ENCODE measurements around the gene FARP1.

The FARP1 gene

GRCh38 chr13:98262292-98262691, 119.4 kb downstream of the FARP1 start:
- TF ChIP-seq SIN3A (IDR thresholded peaks at IDR 0.05; ENCODE audit: borderline replicate concordance, insufficient read depth, low read length) (no peak), REST (IDR thresholded peaks at IDR 0.05; ENCODE audit: insufficient read depth in 1 of 2, low read depth in 2 of 2, low read length in 2 of 2) (no peak), TAF1 (IDR thresholded peaks at IDR 0.05; ENCODE audit: borderline replicate concordance, insufficient read depth, low read length) (no peak), POLR2AphosphoS5 (IDR thresholded peaks at IDR 0.05; ENCODE audit: low read depth, low read length) (no peak), FOXP2 (optimal IDR thresholded peaks at IDR 0.05; ENCODE audit: borderline replicate concordance, extremely low read depth, extremely low read length, insufficient read depth) (no peak)

- TF ChIP-seq SIN3A (IDR thresholded peaks at IDR 0.05; ENCODE audit: borderline replicate concordance, insufficient read depth, low read length) (no peak), TAF1 (IDR thresholded peaks at IDR 0.05; ENCODE audit: borderline replicate concordance, insufficient read depth, low read length) (no peak), REST (IDR thresholded peaks at IDR 0.05; ENCODE audit: insufficient read depth in 1 of 2, low read depth in 2 of 2, low read length in 2 of 2) (no peak), POLR2AphosphoS5 (IDR thresholded peaks at IDR 0.05; ENCODE audit: low read depth, low read length) (no peak), FOXP2 (optimal IDR thresholded peaks at IDR 0.05; ENCODE audit: borderline replicate concordance, extremely low read depth, extremely low read length, insufficient read depth) (no peak)
Observed at GRCh38 chr13:98263841-98264240, 120.9 kb downstream of the FARP1 start.

- TF ChIP-seq REST (IDR thresholded peaks at IDR 0.05; ENCODE audit: insufficient read depth in 1 of 2, low read depth in 2 of 2, low read length in 2 of 2) (no peak), FOXP2 (optimal IDR thresholded peaks at IDR 0.05; ENCODE audit: borderline replicate concordance, extremely low read depth, extremely low read length, insufficient read depth) (no peak), POLR2AphosphoS5 (IDR thresholded peaks at IDR 0.05; ENCODE audit: low read depth, low read length) (no peak), TAF1 (IDR thresholded peaks at IDR 0.05; ENCODE audit: borderline replicate concordance, insufficient read depth, low read length) (no peak), SIN3A (IDR thresholded peaks at IDR 0.05; ENCODE audit: borderline replicate concordance, insufficient read depth, low read length) (no peak)
Observed at GRCh38 chr13:98264877-98265276, 122.0 kb downstream of the FARP1 start.

- TF ChIP-seq POLR2AphosphoS5 (IDR thresholded peaks at IDR 0.05; ENCODE audit: low read depth, low read length), result no peak
Observed at GRCh38 chr13:98265692-98266551, 123.0 kb downstream of the FARP1 start.

GRCh38 chr13:98267080-98267912, 124.4 kb downstream of the FARP1 start:
- no peak for TF ChIP-seq POLR2AphosphoS5 (IDR thresholded peaks at IDR 0.05; ENCODE audit: low read depth, low read length)

GRCh38 chr13:98269386-98269785, 126.5 kb downstream of the FARP1 start:
- TF ChIP-seq POLR2AphosphoS5 (IDR thresholded peaks at IDR 0.05; ENCODE audit: low read depth, low read length) (no peak), REST (IDR thresholded peaks at IDR 0.05; ENCODE audit: insufficient read depth in 1 of 2, low read depth in 2 of 2, low read length in 2 of 2) (no peak), FOXP2 (optimal IDR thresholded peaks at IDR 0.05; ENCODE audit: borderline replicate concordance, extremely low read depth, extremely low read length, insufficient read depth) (no peak), SIN3A (IDR thresholded peaks at IDR 0.05; ENCODE audit: borderline replicate concordance, insufficient read depth, low read length) (no peak), TAF1 (IDR thresholded peaks at IDR 0.05; ENCODE audit: borderline replicate concordance, insufficient read depth, low read length) (no peak)

Measured in PFSK-1 (cell line).